Neural progenitor cell (in vitro differentiated cells): Measurements from ENCODE around the gene TDP2. TPM values are rescaled to one million over a fixed set of nuclear protein-coding genes. Genes with fewer than 3 reads are reported as not detected.

Source experiments
- DNase-seq: peaks from one replicate; pipeline ENCODE4 v3.0.0-alpha.2; 2016; ENCODE audit warnings: low spot score
- H2AFZ ChIP-seq: fragments of 200-600 bp; sonication (generic); replicated peaks from 2 replicates; pipeline ENCODE4 v1.6.1; 2016; ENCODE audit warnings: antibody characterized with exemption
- H3F3A ChIP-seq: fragments of 200-600 bp; sonication (generic); 2 replicates; pipeline ENCODE4 v1.6.1; 2016; ENCODE audit warnings: antibody characterized with exemption, low read depth
- H3K27ac ChIP-seq: fragments of 200-600 bp; sonication (generic); 2 replicates; pipeline ENCODE4 v1.5.1; 2016; ENCODE audit warnings: mild to moderate bottlenecking
- H3K27me3 ChIP-seq: fragments of 200-600 bp; sonication (generic); 2 replicates; pipeline ENCODE4 v1.6.1; 2016; ENCODE audit warnings: mild to moderate bottlenecking, moderate library complexity
- H3K36me3 ChIP-seq: fragments of 200-600 bp; sonication (generic); 2 replicates; pipeline ENCODE4 v1.5.1; 2016
- H3K4me1 ChIP-seq: fragments of 200-600 bp; sonication (generic); 2 replicates; pipeline ENCODE4 v1.6.1; 2016; ENCODE audit warnings: mixed run types
- H3K4me2 ChIP-seq: fragments of 200-600 bp; sonication (generic); 2 replicates; pipeline ENCODE4 v1.6.1; 2016
- H3K4me3 ChIP-seq: fragments of 200-600 bp; sonication (generic); 2 replicates; pipeline ENCODE4 v1.5.1; 2016
- H3K79me2 ChIP-seq: fragments of 200-600 bp; sonication (generic); 2 replicates; pipeline ENCODE4 v1.6.1; 2016; ENCODE audit warnings: low read depth
- H3K9ac ChIP-seq: fragments of 200-600 bp; sonication (generic); 2 replicates; pipeline ENCODE4 v1.6.1; 2016
- H3K9me3 ChIP-seq: fragments of 200-600 bp; sonication (generic); 2 replicates; pipeline ENCODE4 v1.5.1; 2016; ENCODE audit warnings: low read depth
- H4K20me1 ChIP-seq: fragments of 200-600 bp; sonication (generic); 2 replicates; pipeline ENCODE4 v1.6.1; 2016; ENCODE audit warnings: low read depth
- H3K27ac Mint-ChIP-seq: 3 replicates; pipeline ENCODE4 v1.8.0; 2021; ENCODE audit warnings: mixed read lengths
- H3K27me3 Mint-ChIP-seq: 2 replicates; pipeline ENCODE4 v1.8.0; 2022; ENCODE audit warnings: low read depth, mild to moderate bottlenecking, inconsistent platforms, moderate library complexity, mixed read lengths; ENCODE audit not compliant: insufficient read depth
- H3K36me3 Mint-ChIP-seq: 3 replicates; pipeline ENCODE4 v1.8.0; 2021; ENCODE audit warnings: mixed read lengths
- H3K4me1 Mint-ChIP-seq: 3 replicates; pipeline ENCODE4 v1.8.0; 2021; ENCODE audit warnings: mixed read lengths
- H3K4me3 Mint-ChIP-seq: 3 replicates; pipeline ENCODE4 v1.8.0; 2021; ENCODE audit warnings: mild to moderate bottlenecking, moderate library complexity, mixed read lengths
- H3K9me3 Mint-ChIP-seq: 3 replicates; pipeline ENCODE4 v1.8.0; 2020; ENCODE audit warnings: mixed read lengths
- EZH2 ChIP-seq: fragments of 200-600 bp; sonication (generic); IDR thresholded peaks from 2 replicates; pipeline ENCODE4 v1.6.1; 2017; ENCODE audit warnings: antibody characterized with exemption, mild to moderate bottlenecking, moderate library complexity
- EZH2phosphoT487 ChIP-seq: fragments of 200-600 bp; sonication (generic); IDR thresholded peaks from 2 replicates; pipeline ENCODE4 v1.6.1; 2017; ENCODE audit warnings: antibody characterized with exemption
- total RNA-seq: library from RNA; depleted of rRNA; stranded (reverse); fragments of >200 nt; gene quantifications from 2 replicates; pipeline ENCODE4 v1.2.3, GENCODE V29; 2015; ENCODE audit warnings: low replicate concordance
- TF ChIP-seq, protein P1 (sequence below): fragments of 200-600 bp; sonication (generic); IDR thresholded peaks from 2 replicates; pipeline ENCODE4 v1.5.1; 2017; ENCODE audit warnings: antibody characterized with exemption, mild to moderate bottlenecking

TDP2 gene
- total RNA-seq, 1 donor from 2014 or later: 49.9 TPM

DNA sequence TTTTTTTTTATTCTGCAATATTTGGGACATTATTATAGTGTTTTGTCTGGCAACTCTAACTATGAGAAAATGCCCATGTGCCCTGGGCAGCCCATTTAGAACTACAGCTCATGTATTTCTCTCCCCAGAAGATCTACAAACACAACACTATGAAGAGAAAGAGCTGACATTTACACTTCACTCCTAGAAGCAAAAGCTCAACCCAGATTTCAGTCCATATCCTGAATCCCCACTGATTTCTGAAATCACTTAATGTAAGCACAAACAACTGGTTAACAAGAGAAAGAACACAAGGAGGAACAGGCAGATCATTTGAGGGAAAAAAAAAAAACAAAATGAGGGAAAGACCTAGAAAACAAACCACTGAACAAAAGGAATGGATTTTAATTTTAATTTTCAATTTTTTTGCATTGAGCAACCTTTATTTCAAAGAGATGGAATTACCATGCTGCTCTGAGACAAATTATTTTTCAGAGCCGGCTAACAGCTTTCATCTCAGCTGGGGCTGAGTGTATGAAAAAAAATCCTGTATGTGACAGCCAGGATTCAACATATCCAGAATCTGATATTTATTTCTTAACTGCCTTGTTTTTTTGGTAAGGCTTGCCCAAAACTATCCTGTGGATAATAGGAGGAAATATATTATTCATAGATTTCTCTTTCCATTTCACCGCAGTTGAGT, 53.2 kb downstream of the TDP2 start:
- Mint-ChIP-seq H3K9me3 (peaks cover 2% of the 10 kb centered on the region), H3K27ac (no peak overlapping the region), H3K4me1 (peaks cover 6% of the 10 kb centered on the region), H3K36me3 (peaks cover 1% of the 10 kb centered on the region), H3K27me3 (peaks cover 2% of the 10 kb centered on the region), H3K4me3 (no peak overlapping the region)
- TF ChIP-seq EZH2: no peak
- no peak for TF ChIP-seq EZH2phosphoT487
- TF ChIP-seq, protein P1, sequence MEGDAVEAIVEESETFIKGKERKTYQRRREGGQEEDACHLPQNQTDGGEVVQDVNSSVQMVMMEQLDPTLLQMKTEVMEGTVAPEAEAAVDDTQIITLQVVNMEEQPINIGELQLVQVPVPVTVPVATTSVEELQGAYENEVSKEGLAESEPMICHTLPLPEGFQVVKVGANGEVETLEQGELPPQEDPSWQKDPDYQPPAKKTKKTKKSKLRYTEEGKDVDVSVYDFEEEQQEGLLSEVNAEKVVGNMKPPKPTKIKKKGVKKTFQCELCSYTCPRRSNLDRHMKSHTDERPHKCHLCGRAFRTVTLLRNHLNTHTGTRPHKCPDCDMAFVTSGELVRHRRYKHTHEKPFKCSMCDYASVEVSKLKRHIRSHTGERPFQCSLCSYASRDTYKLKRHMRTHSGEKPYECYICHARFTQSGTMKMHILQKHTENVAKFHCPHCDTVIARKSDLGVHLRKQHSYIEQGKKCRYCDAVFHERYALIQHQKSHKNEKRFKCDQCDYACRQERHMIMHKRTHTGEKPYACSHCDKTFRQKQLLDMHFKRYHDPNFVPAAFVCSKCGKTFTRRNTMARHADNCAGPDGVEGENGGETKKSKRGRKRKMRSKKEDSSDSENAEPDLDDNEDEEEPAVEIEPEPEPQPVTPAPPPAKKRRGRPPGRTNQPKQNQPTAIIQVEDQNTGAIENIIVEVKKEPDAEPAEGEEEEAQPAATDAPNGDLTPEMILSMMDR: no peak
- Histone ChIP-seq H3K4me1 (no peaks in the 10 kb centered on the region), H4K20me1 (no peaks in the 10 kb centered on the region), H3K79me2 (no peaks in the 10 kb centered on the region), H3K4me3 (no peak overlapping the region), H3K9ac (no peak overlapping the region), H3K27ac (no peak overlapping the region), H2AFZ (peak overlapping the region; percentile 42), H3K4me2 (no peak overlapping the region), H3K9me3 (no peaks in the 10 kb centered on the region), H3K36me3 (no peaks in the 10 kb centered on the region), H3F3A (no peaks in the 10 kb centered on the region), H3K27me3 (no peaks in the 10 kb centered on the region)
- DNase-seq: no peak

DNA sequence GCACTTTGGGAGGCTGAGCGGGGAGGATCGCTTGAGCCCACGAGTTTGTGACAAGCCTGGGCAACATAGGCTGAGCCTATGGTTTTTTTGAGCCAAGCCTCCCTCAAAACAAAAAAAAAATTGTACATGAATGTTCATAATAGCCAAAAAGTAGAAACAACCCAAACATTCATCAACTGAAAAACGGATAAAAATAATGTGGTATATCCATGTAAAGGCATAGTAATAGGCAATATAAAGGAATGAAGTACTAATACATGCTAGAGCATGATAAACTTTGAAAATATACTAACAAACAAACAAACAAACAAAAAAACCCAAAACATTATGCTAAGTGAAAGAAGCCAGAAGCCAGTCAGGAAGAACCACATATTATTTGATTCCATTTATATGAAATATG, 56.0 kb downstream of the TDP2 start:
- H3K27ac Mint-ChIP-seq: no peak overlapping the region
- no peaks in the 10 kb centered on the region for H3F3A ChIP-seq
- no peaks in the 10 kb centered on the region for H3K27me3 ChIP-seq
- H4K20me1 ChIP-seq: no peaks in the 10 kb centered on the region
- no peaks in the 10 kb centered on the region for H3K27me3 Mint-ChIP-seq
- H2AFZ ChIP-seq: no peak overlapping the region
- H3K4me3 ChIP-seq: no peak overlapping the region
- H3K9me3 ChIP-seq: no peaks in the 10 kb centered on the region
- H3K9ac ChIP-seq: no peak overlapping the region
- H3K9me3 Mint-ChIP-seq: peaks cover 2% of the 10 kb centered on the region
- no peaks in the 10 kb centered on the region for H3K4me1 ChIP-seq
- H3K79me2 ChIP-seq: no peaks in the 10 kb centered on the region
- no peak overlapping the region for H3K27ac ChIP-seq
- TF ChIP-seq EZH2: no peak
- TF ChIP-seq, protein P1: no peak
- no peak for TF ChIP-seq EZH2phosphoT487
- H3K36me3 Mint-ChIP-seq: peaks cover 1% of the 10 kb centered on the region
- no peak overlapping the region for H3K4me3 Mint-ChIP-seq
- no peak for DNase-seq
- peaks cover 6% of the 10 kb centered on the region for H3K4me1 Mint-ChIP-seq
- no peaks in the 10 kb centered on the region for H3K36me3 ChIP-seq
- H3K4me2 ChIP-seq: no peak overlapping the region

DNA sequence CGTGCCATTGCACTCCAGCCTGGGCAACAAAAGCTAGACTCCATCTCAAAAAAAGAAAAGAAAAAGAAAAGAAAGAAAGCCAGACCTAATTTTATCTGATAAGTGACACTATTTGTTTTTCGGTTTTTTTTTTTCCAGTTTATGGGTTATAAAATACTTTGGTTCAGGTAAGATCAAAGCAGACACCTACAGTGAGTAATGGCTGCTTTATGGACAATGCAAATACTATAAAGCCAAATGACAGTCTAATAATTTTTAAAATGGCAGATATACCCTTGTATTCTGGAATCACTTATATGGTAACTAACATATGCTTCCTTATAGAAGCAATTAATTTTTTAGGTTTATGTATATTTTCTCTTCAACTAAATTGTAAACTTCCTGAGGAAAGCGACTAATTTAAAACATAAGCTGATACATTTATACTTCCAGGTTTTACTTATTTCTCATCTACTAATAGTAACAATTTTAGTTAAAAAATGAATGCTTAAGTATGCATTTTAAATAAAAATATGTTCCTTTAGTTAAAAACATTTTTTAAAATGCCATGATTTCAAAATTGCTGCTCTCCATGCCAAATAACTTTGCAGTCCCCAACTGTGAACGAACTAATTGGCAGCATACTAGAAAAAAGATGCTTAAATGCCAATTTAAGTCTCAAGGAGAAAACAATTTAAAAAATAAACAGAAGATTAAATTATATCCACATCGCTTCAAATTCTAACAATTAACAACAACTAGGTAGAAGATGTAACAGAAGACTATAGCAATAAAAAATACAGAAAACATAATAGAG, 59.2 kb downstream of the TDP2 start:
- H4K20me1 ChIP-seq: no peaks in the 10 kb centered on the region

More for the DNA sequence above, 59.2 kb downstream of the TDP2 start:
- Histone ChIP-seq H3K9ac (no peak overlapping the region), H3F3A (no peaks in the 10 kb centered on the region), H3K9me3 (no peaks in the 10 kb centered on the region), H2AFZ (no peak overlapping the region), H3K4me1 (no peaks in the 10 kb centered on the region), H3K36me3 (no peaks in the 10 kb centered on the region), H3K27ac (no peak overlapping the region), H3K4me2 (no peak overlapping the region), H3K79me2 (no peaks in the 10 kb centered on the region), H3K27me3 (no peaks in the 10 kb centered on the region), H3K4me3 (no peak overlapping the region)
- Mint-ChIP-seq H3K4me1 (no peaks in the 10 kb centered on the region), H3K27ac (no peak overlapping the region), H3K27me3 (no peaks in the 10 kb centered on the region), H3K36me3 (peaks cover 1% of the 10 kb centered on the region), H3K4me3 (no peak overlapping the region), H3K9me3 (peaks cover 2% of the 10 kb centered on the region)
- TF ChIP-seq, protein P1: no peak
- TF ChIP-seq EZH2 (no peak), EZH2phosphoT487 (no peak)
- DNase-seq: no peak
